WTC11 (cell line): ENCODE measurements around the gene DOCK1. TPM values are rescaled to one million over a fixed set of nuclear protein-coding genes. Genes with fewer than 3 reads are reported as not detected.

Source experiments
- ATAC-seq: fragments of 200-7000 bp; cut with Tn5 transposase; 2 replicates; pipeline ENCODE4 v1.10.0; 2021; ENCODE audit warnings: mild to moderate bottlenecking, moderate library complexity
- CTCF ChIA-PET: fragments of 300-600 bp; sonication (Branson Sonifier 250); formaldehyde crosslinking; loops from one replicate; lab custom pipeline; 2021; ENCODE audit warnings: antibody characterized with exemption; lab: Charles Lee
- POLR2A ChIA-PET: fragments of 350-600 bp; sonication (Branson Sonifier 250); formaldehyde crosslinking; loops from one replicate; lab custom pipeline; 2021; ENCODE audit warnings: antibody characterized with exemption; lab: Charles Lee
- DNase-seq: peaks from one replicate; pipeline ENCODE4 v3.0.0; 2021; ENCODE audit warnings: low spot score
- H3K27ac Mint-ChIP-seq: 2 replicates; pipeline ENCODE4 v1.8.0; 2021; ENCODE audit warnings: mixed read lengths
- H3K27me3 Mint-ChIP-seq: 2 replicates; pipeline ENCODE4 v1.8.0; 2021; ENCODE audit warnings: low read depth, mild to moderate bottlenecking, moderate library complexity, mixed read lengths
- H3K36me3 Mint-ChIP-seq: 2 replicates; pipeline ENCODE4 v1.8.0; 2021; ENCODE audit warnings: mixed read lengths
- H3K4me1 Mint-ChIP-seq: 2 replicates; pipeline ENCODE4 v1.8.0; 2022; ENCODE audit warnings: mixed read lengths
- H3K4me3 Mint-ChIP-seq: 2 replicates; pipeline ENCODE4 v1.8.0; 2021; ENCODE audit warnings: mild to moderate bottlenecking, moderate library complexity, mixed read lengths
- H3K9me3 Mint-ChIP-seq: 2 replicates; pipeline ENCODE4 v1.8.0; 2021; ENCODE audit warnings: mixed read lengths
- ATF1 ChIP-seq: sonication (generic); formaldehyde crosslinking; IDR thresholded peaks from 2 replicates; pipeline ENCODE4 v1.8.1; 2023; ENCODE audit warnings: mild to moderate bottlenecking, moderate library complexity, missing genetic modification reagents
- ESRRA ChIP-seq: sonication (generic); formaldehyde crosslinking; IDR thresholded peaks from 2 replicates; pipeline ENCODE4 v1.8.1; 2022; ENCODE audit warnings: mild to moderate bottlenecking, missing genetic modification reagents, borderline replicate concordance
- ETV6 ChIP-seq: sonication (generic); formaldehyde crosslinking; IDR thresholded peaks from 2 replicates; pipeline ENCODE4 v1.8.1; 2022; ENCODE audit warnings: mild to moderate bottlenecking, missing genetic modification reagents
- FOXK1 ChIP-seq: sonication (generic); formaldehyde crosslinking; IDR thresholded peaks from 2 replicates; pipeline ENCODE4 v1.8.0; 2022; ENCODE audit warnings: mild to moderate bottlenecking, moderate library complexity, missing genetic modification reagents
- FOXP1 ChIP-seq: sonication (generic); formaldehyde crosslinking; IDR thresholded peaks from 2 replicates; pipeline ENCODE4 v1.8.0; 2022; ENCODE audit warnings: missing genetic modification reagents, mild to moderate bottlenecking, moderate library complexity, borderline replicate concordance
- IRF2 ChIP-seq: sonication (generic); formaldehyde crosslinking; IDR thresholded peaks from 2 replicates; pipeline ENCODE4 v1.8.0; 2022; ENCODE audit warnings: low read depth, missing genetic modification reagents, borderline replicate concordance
- JUN ChIP-seq: sonication (generic); formaldehyde crosslinking; IDR thresholded peaks from 2 replicates; pipeline ENCODE4 v1.8.0; 2023; ENCODE audit warnings: mild to moderate bottlenecking, missing genetic modification reagents
- MXD4 ChIP-seq: fragments of 250-450 bp; sonication (Bioruptor Pico); IDR thresholded peaks from 2 replicates; pipeline ENCODE4 v1.8.0; 2021; ENCODE audit warnings: mild to moderate bottlenecking, moderate library complexity, borderline replicate concordance
- NFATC4 ChIP-seq: fragments of 250-450 bp; sonication (Bioruptor Pico); IDR thresholded peaks from 2 replicates; pipeline ENCODE4 v1.9.0; 2021; ENCODE audit warnings: mild to moderate bottlenecking
- NR1H2 ChIP-seq: sonication (generic); formaldehyde crosslinking; IDR thresholded peaks from 2 replicates; pipeline ENCODE4 v1.9.0; 2021; ENCODE audit warnings: mild to moderate bottlenecking, moderate library complexity, missing genetic modification reagents
- SOX15 ChIP-seq: fragments of 250-450 bp; sonication (Bioruptor Pico); IDR thresholded peaks from 2 replicates; pipeline ENCODE4 v1.9.0; 2021; ENCODE audit warnings: mild to moderate bottlenecking
- ZNF219 ChIP-seq: sonication (generic); formaldehyde crosslinking; IDR thresholded peaks from 2 replicates; pipeline ENCODE4 v1.8.0; 2023; ENCODE audit warnings: missing genetic modification reagents, mild to moderate bottlenecking, borderline replicate concordance
- ZNF263 ChIP-seq: sonication (generic); formaldehyde crosslinking; IDR thresholded peaks from 2 replicates; pipeline ENCODE4 v1.8.1; 2022; ENCODE audit warnings: low read depth, mild to moderate bottlenecking, moderate library complexity, missing genetic modification reagents
- ZNF416 ChIP-seq: fragments of 250-450 bp; sonication (Bioruptor Pico); IDR thresholded peaks from 2 replicates; pipeline ENCODE4 v1.9.0; 2021; ENCODE audit warnings: mild to moderate bottlenecking, inconsistent platforms
- total RNA-seq: library from RNA; stranded (reverse); gene quantifications from 3 replicates; pipeline ENCODE4 v1.2.3, GENCODE V29; 2021
- TF ChIP-seq, protein P1 (sequence below): sonication (generic); formaldehyde crosslinking; IDR thresholded peaks from 2 replicates; pipeline ENCODE4 v1.8.0; 2023; ENCODE audit warnings: missing genetic modification reagents
- TF ChIP-seq, protein P2 (sequence below): sonication (generic); formaldehyde crosslinking; IDR thresholded peaks from 2 replicates; pipeline ENCODE4 v1.8.1; 2023; ENCODE audit warnings: mild to moderate bottlenecking, missing genetic modification reagents, moderate library complexity
- TF ChIP-seq, protein P3 (sequence below): sonication (generic); formaldehyde crosslinking; IDR thresholded peaks from 2 replicates; pipeline ENCODE4 v1.8.0; 2023; ENCODE audit warnings: mild to moderate bottlenecking, missing genetic modification reagents
- TF ChIP-seq, protein P4 (sequence below): sonication (generic); formaldehyde crosslinking; IDR thresholded peaks from 2 replicates; pipeline ENCODE4 v1.8.0; 2022; ENCODE audit warnings: mild to moderate bottlenecking, missing genetic modification reagents
- TF ChIP-seq, protein P5 (sequence below): fragments of 200-600 bp; IDR thresholded peaks from 2 replicates; pipeline ENCODE4 v1.8.0; 2022; ENCODE audit warnings: antibody characterized with exemption
- TF ChIP-seq, protein P6 (sequence below): fragments of 250-450 bp; sonication (Bioruptor Pico); IDR thresholded peaks from 2 replicates; pipeline ENCODE4 v2.1.2; 2022; ENCODE audit warnings: mild to moderate bottlenecking, moderate library complexity
- TF ChIP-seq, protein P7 (sequence below): sonication (generic); formaldehyde crosslinking; IDR thresholded peaks from 2 replicates; pipeline ENCODE4 v1.8.1; 2023; ENCODE audit warnings: mild to moderate bottlenecking, moderate library complexity, missing genetic modification reagents

Gene DOCK1
- total RNA-seq, 1 experiment from 2014 or later, result 52.1 TPM

DNA sequence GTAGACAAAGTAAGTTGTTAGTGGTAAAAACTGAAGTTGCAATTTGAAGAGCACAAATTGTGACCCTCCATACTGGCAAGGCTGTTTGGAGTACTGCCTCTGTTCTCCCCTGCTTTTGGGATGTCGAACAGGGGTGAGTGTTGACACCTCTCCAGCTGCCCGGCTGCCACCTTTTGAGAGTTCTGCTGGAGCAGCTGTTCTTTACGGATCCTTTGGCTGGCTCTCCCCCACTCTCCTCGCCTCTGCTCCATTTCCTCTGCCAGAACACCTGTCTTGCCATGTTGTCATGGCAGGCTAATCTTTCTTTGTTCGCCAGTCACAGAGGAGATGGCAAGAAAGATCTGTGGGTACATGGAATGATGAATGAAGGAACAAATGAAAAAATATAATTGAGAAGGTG is 256.3 kb downstream of the DOCK1 start:
- ATAC-seq, result no peak
- no peak for DNase-seq
- no peak overlapping the region for H3K4me3 Mint-ChIP-seq
- H3K27ac Mint-ChIP-seq, result no peak overlapping the region
- no peak for TF ChIP-seq IRF2
- TF ChIP-seq, protein P1, sequence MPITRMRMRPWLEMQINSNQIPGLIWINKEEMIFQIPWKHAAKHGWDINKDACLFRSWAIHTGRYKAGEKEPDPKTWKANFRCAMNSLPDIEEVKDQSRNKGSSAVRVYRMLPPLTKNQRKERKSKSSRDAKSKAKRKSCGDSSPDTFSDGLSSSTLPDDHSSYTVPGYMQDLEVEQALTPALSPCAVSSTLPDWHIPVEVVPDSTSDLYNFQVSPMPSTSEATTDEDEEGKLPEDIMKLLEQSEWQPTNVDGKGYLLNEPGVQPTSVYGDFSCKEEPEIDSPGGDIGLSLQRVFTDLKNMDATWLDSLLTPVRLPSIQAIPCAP (CRISPR knock-in tag), result no peak
- no peak for TF ChIP-seq ZNF219 (CRISPR knock-in tag)
- TF ChIP-seq FOXP1 (CRISPR knock-in tag), result no peak
- H3K36me3 Mint-ChIP-seq, result no peaks in the 10 kb centered on the region
- H3K27me3 Mint-ChIP-seq, result no peaks in the 10 kb centered on the region
- POLR2A ChIA-PET, result no interaction called here
- peaks cover 10% of the 10 kb centered on the region for H3K4me1 Mint-ChIP-seq
- CTCF ChIA-PET, result no interaction called here
- H3K9me3 Mint-ChIP-seq, result no peaks in the 10 kb centered on the region

DNA sequence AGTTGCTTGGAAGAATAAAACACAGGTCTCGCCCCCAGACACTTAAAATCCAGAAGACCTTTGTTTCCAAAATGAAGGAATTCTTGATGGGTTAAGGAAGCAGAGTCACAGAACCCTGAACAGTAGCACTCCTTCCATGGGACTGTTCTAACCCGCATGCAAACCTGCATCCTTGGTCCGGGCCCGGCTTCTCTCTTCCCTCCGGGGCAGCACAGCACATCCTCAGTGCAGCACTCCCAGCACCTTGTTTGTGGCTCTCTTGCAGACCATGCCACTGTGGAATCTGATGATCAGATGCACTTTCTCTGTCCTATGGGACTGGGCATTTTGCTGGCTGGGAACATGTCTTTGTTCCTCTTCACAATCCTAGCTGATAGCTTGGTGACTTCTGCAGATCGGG is 257.6 kb downstream of the DOCK1 start:
- ChIA-PET CTCF (no interaction called here), POLR2A (no interaction called here)
- Mint-ChIP-seq H3K4me3 (no peak overlapping the region), H3K36me3 (no peaks in the 10 kb centered on the region), H3K27me3 (no peaks in the 10 kb centered on the region), H3K9me3 (no peaks in the 10 kb centered on the region), H3K4me1 (no peaks in the 10 kb centered on the region; the same call in 1 of the 2 replicates), H3K27ac (no peak overlapping the region)
- no peak for TF ChIP-seq ZNF263
- TF ChIP-seq, protein P2, sequence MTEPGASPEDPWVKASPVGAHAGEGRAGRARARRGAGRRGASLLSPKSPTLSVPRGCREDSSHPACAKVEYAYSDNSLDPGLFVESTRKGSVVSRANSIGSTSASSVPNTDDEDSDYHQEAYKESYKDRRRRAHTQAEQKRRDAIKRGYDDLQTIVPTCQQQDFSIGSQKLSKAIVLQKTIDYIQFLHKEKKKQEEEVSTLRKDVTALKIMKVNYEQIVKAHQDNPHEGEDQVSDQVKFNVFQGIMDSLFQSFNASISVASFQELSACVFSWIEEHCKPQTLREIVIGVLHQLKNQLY (CRISPR knock-in tag), result no peak
- no peak for TF ChIP-seq ESRRA (CRISPR knock-in tag)
- ATAC-seq (no peak), DNase-seq (no peak)

DNA sequence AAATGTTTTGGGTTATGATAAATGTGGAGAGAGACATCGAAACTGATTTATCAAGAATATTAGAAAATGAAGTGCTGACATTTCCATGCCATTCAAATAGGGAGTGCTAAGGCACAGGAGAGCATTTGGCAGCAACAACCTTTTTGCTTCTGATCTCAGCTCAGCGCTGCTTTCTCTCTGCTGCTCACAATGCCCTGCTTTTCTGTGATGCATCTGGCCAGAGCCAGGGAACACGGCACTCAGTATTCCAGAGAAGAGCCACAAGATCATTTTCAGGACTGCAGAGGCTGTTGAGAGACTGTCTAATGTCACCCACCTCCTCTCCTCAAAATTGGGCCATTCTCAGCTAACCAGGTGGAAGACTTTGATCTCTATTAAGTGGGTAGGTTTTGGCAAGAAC is 263.0 kb downstream of the DOCK1 start:
- ChIA-PET CTCF (no interaction called here), POLR2A (no interaction called here)
- DNase-seq, result no peak
- no peak for TF ChIP-seq MXD4
- TF ChIP-seq SOX15 (CRISPR knock-in tag), result no peak
- TF ChIP-seq, protein P3, sequence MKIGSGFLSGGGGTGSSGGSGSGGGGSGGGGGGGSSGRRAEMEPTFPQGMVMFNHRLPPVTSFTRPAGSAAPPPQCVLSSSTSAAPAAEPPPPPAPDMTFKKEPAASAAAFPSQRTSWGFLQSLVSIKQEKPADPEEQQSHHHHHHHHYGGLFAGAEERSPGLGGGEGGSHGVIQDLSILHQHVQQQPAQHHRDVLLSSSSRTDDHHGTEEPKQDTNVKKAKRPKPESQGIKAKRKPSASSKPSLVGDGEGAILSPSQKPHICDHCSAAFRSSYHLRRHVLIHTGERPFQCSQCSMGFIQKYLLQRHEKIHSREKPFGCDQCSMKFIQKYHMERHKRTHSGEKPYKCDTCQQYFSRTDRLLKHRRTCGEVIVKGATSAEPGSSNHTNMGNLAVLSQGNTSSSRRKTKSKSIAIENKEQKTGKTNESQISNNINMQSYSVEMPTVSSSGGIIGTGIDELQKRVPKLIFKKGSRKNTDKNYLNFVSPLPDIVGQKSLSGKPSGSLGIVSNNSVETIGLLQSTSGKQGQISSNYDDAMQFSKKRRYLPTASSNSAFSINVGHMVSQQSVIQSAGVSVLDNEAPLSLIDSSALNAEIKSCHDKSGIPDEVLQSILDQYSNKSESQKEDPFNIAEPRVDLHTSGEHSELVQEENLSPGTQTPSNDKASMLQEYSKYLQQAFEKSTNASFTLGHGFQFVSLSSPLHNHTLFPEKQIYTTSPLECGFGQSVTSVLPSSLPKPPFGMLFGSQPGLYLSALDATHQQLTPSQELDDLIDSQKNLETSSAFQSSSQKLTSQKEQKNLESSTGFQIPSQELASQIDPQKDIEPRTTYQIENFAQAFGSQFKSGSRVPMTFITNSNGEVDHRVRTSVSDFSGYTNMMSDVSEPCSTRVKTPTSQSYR, result no peak
- TF ChIP-seq NFATC4 (CRISPR knock-in tag), result no peak
- TF ChIP-seq, protein P4, sequence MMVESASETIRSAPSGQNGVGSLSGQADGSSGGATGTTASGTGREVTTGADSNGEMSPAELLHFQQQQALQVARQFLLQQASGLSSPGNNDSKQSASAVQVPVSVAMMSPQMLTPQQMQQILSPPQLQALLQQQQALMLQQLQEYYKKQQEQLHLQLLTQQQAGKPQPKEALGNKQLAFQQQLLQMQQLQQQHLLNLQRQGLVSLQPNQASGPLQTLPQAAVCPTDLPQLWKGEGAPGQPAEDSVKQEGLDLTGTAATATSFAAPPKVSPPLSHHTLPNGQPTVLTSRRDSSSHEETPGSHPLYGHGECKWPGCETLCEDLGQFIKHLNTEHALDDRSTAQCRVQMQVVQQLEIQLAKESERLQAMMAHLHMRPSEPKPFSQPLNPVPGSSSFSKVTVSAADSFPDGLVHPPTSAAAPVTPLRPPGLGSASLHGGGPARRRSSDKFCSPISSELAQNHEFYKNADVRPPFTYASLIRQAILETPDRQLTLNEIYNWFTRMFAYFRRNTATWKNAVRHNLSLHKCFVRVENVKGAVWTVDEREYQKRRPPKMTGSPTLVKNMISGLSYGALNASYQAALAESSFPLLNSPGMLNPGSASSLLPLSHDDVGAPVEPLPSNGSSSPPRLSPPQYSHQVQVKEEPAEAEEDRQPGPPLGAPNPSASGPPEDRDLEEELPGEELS (CRISPR knock-in tag), result no peak
- no peak for TF ChIP-seq NR1H2 (CRISPR knock-in tag)
- TF ChIP-seq ZNF416, result no peak
- no peak for TF ChIP-seq FOXK1 (CRISPR knock-in tag)
- TF ChIP-seq, protein P5, sequence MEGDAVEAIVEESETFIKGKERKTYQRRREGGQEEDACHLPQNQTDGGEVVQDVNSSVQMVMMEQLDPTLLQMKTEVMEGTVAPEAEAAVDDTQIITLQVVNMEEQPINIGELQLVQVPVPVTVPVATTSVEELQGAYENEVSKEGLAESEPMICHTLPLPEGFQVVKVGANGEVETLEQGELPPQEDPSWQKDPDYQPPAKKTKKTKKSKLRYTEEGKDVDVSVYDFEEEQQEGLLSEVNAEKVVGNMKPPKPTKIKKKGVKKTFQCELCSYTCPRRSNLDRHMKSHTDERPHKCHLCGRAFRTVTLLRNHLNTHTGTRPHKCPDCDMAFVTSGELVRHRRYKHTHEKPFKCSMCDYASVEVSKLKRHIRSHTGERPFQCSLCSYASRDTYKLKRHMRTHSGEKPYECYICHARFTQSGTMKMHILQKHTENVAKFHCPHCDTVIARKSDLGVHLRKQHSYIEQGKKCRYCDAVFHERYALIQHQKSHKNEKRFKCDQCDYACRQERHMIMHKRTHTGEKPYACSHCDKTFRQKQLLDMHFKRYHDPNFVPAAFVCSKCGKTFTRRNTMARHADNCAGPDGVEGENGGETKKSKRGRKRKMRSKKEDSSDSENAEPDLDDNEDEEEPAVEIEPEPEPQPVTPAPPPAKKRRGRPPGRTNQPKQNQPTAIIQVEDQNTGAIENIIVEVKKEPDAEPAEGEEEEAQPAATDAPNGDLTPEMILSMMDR, result no peak
- no peak for TF ChIP-seq ATF1 (CRISPR knock-in tag)
- TF ChIP-seq, protein P6, sequence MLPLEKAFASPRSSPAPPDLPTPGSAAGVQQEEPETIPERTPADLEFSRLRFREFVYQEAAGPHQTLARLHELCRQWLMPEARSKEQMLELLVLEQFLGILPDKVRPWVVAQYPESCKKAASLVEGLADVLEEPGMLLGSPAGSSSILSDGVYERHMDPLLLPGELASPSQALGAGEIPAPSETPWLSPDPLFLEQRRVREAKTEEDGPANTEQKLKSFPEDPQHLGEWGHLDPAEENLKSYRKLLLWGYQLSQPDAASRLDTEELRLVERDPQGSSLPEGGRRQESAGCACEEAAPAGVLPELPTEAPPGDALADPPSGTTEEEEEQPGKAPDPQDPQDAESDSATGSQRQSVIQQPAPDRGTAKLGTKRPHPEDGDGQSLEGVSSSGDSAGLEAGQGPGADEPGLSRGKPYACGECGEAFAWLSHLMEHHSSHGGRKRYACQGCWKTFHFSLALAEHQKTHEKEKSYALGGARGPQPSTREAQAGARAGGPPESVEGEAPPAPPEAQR (CRISPR knock-in tag), result no peak
- TF ChIP-seq, protein P7, sequence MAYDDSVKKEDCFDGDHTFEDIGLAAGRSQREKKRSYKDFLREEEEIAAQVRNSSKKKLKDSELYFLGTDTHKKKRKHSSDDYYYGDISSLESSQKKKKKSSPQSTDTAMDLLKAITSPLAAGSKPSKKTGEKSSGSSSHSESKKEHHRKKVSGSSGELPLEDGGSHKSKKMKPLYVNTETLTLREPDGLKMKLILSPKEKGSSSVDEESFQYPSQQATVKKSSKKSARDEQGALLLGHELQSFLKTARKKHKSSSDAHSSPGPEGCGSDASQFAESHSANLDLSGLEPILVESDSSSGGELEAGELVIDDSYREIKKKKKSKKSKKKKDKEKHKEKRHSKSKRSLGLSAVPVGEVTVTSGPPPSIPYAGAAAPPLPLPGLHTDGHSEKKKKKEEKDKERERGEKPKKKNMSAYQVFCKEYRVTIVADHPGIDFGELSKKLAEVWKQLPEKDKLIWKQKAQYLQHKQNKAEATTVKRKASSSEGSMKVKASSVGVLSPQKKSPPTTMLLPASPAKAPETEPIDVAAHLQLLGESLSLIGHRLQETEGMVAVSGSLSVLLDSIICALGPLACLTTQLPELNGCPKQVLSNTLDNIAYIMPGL (CRISPR knock-in tag), result no peak
- TF ChIP-seq ETV6, result no peak
- no peak for TF ChIP-seq JUN (CRISPR knock-in tag)
- Mint-ChIP-seq H3K27ac (no peak overlapping the region), H3K4me3 (no peak overlapping the region), H3K9me3 (no peaks in the 10 kb centered on the region), H3K36me3 (no peaks in the 10 kb centered on the region), H3K27me3 (no peaks in the 10 kb centered on the region), H3K4me1 (no peaks in the 10 kb centered on the region)
- ATAC-seq, result no peak
